NCI-H1092 (cell line): ENCODE results near the gene CDK14.

Source experiments
- DNase-seq: peaks from one replicate; lab custom pipeline; 2025; lab: John Stamatoyannopoulos, UW

Gene CDK14

GRCh38 chr7:90951986-90952954 is 356.1 kb downstream of the CDK14 start:
- DNase-seq: peak; percentile 30

- DNase-seq: peak; percentile 92
Observed at GRCh38 chr7:90955641-90956207, 359.6 kb downstream of the CDK14 start.

GRCh38 chr7:90957883-90958282 is 361.8 kb downstream of the CDK14 start:
- no peak for DNase-seq

- DNase-seq: peak; percentile 72
Observed at GRCh38 chr7:90958647-90959046, 362.5 kb downstream of the CDK14 start.

- no peak for DNase-seq
Observed at GRCh38 chr7:90961037-90961725, 365.1 kb downstream of the CDK14 start.

- DNase-seq: no peak
Observed at GRCh38 chr7:90965211-90965610, 369.1 kb downstream of the CDK14 start.

GRCh38 chr7:90966346-90966745 is 370.2 kb downstream of the CDK14 start:
- no peak for DNase-seq

- no peak for DNase-seq
Observed at GRCh38 chr7:90968871-90969270, 372.8 kb downstream of the CDK14 start.

GRCh38 chr7:90972906-90973550 is 376.9 kb downstream of the CDK14 start:
- no peak for DNase-seq

GRCh38 chr7:90977056-90977455 is 380.9 kb downstream of the CDK14 start:
- no peak for DNase-seq

GRCh38 chr7:90980545-90980944 is 384.4 kb downstream of the CDK14 start:
- DNase-seq: no peak

- DNase-seq: no peak
Observed at GRCh38 chr7:90982228-90982627, 386.1 kb downstream of the CDK14 start.

- no peak for DNase-seq
Observed at GRCh38 chr7:90984692-90985091, 388.6 kb downstream of the CDK14 start.

- DNase-seq: peak; percentile 90
Observed at GRCh38 chr7:90988516-90988915, 392.4 kb downstream of the CDK14 start.

GRCh38 chr7:90988996-90989765 is 393.1 kb downstream of the CDK14 start:
- DNase-seq: no peak

- no peak for DNase-seq
Observed at GRCh38 chr7:90994121-90994520, 398.0 kb downstream of the CDK14 start.

GRCh38 chr7:90994601-90995000 is 398.5 kb downstream of the CDK14 start:
- no peak for DNase-seq

- no peak for DNase-seq
Observed at GRCh38 chr7:90995996-90996395, 399.9 kb downstream of the CDK14 start.

- DNase-seq: no peak
Observed at GRCh38 chr7:90999989-91000979, 404.2 kb downstream of the CDK14 start.

GRCh38 chr7:91005024-91005423 is 408.9 kb downstream of the CDK14 start:
- DNase-seq: no peak
